Transverse colon (tissue), 4 donors: ENCODE data around the gene CAND1. TPM values are rescaled to one million over a fixed set of nuclear protein-coding genes. Genes with fewer than 3 reads are reported as not detected.

Experiments used
- DNase-seq: peaks from one replicate; pipeline ENCODE4 v3.0.0-alpha.2; 2019
- H3K27ac ChIP-seq, 4 donors: fragments of 200-600 bp; sonication (generic); 2 replicates each; pipeline ENCODE4 v1.5.1; 2016 to 2018; ENCODE audit warnings: inconsistent platforms in 4 of 4
- H3K27me3 ChIP-seq: fragments of 200-600 bp; sonication (generic); 2 replicates; pipeline ENCODE4 v1.5.1; 2017; ENCODE audit warnings: inconsistent platforms
- H3K36me3 ChIP-seq, 4 donors: fragments of 200-600 bp; sonication (generic); 2 replicates each; pipeline ENCODE4 v1.5.1; 2017 to 2019; ENCODE audit warnings: inconsistent platforms in 4 of 4
- H3K4me1 ChIP-seq, 4 donors: fragments of 200-600 bp; sonication (generic); 2 replicates each; pipeline ENCODE4 v1.5.1; 2017 to 2020; ENCODE audit warnings: inconsistent platforms in 4 of 4
- H3K4me3 ChIP-seq, 4 donors: fragments of 200-600 bp; sonication (generic); 1 replicate in 1 of 4; 2 replicates in 3 of 4; pipeline versions ENCODE4 v1.5.1 to v1.6.1; 2017 to 2019; ENCODE audit warnings: inconsistent platforms in 4 of 4
- H3K9me3 ChIP-seq, 2 donors: fragments of 200-600 bp; sonication (generic); 2 replicates each; pipeline ENCODE4 v1.5.1; 2017 to 2019; ENCODE audit warnings: inconsistent platforms in 2 of 2
- EP300 ChIP-seq: sonication (generic); formaldehyde crosslinking; IDR thresholded peaks from one replicate; pipeline ENCODE4 v1.6.1; 2017; ENCODE audit warnings: antibody characterized with exemption, low read depth
- POLR2A ChIP-seq: fragments of 450-650 bp; IDR thresholded peaks from one replicate; pipeline ENCODE4 v1.6.1; 2016; ENCODE audit warnings: antibody characterized with exemption, mild to moderate bottlenecking, moderate library complexity
- POLR2AphosphoS5 ChIP-seq, 3 donors: sonication (generic); formaldehyde crosslinking; IDR thresholded peaks; one replicate each; pipeline ENCODE4 v1.6.1; 2016; ENCODE audit warnings: antibody characterized with exemption in 3 of 3
- WGBS, 2 donors: methylation state at CpG; one replicate each; pipeline ENCODE4 v1.1.5; 2018; ENCODE audit warnings: low coverage in 1 of 2; 5-methylcytosine and 5-hydroxymethylcytosine counted together
- in situ Hi-C, 4 donors: fragments of 200-750 bp; cut with MboI; loops; one replicate each; pipeline versions ENCODE4 v1.15.0 to v1.15.1; 2017; ENCODE audit warnings: low sequenced_read_pairs in 3 of 4, low pct_ligation_motif_present in 1 of 4, low pct_unique_long_range_greater_than_20kb in 1 of 4
- intact Hi-C: fragments of 100-400 bp; cut with DNase I; formaldehyde crosslinking; loops from one replicate; pipeline ENCODE4 v1.15.1; 2023; ENCODE audit warnings: low total_unique reads
- total RNA-seq, 4 donors: library from RNA; depleted of rRNA; stranded (reverse); fragments of >200 nt; gene quantifications; one replicate each; pipeline ENCODE4 v1.1.0, GENCODE V29; 2016
- TF ChIP-seq, protein P1 (sequence below), 5 experiments: fragments of 200-600 bp in 3 of 5; fragments of 450-650 bp in 2 of 5; sonication (generic) in 3 of 5; IDR thresholded peaks; 1 replicate in 2 of 5; 2 replicates in 3 of 5; pipeline ENCODE4 v1.5.1; 2016 to 2017; ENCODE audit warnings: antibody characterized with exemption in 5 of 5, inconsistent platforms in 3 of 5, mild to moderate bottlenecking in 2 of 5, moderate library complexity in 1 of 5

Gene CAND1
- total RNA-seq, 4 donors from 2014 or later = 58.4 to 99.2 (median 83.0) TPM

DNA sequence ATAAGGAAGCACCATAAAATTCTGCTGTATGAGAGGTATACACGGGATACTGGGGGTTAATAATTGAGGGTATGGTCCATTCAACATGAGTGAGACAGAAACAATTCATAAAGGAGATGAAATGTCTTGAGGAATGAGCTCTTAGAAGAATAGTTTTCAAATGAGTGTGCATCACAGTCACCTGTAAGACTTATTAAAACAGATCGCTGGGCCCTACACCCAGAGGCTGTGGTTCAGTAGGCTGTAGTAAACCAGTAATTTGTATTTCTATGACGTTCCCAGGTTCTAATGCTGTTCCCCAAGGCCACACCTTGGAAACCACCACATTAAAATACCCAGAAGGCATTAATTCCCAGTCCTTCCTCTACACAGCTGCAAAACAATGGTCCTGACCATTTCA lies 49.6 kb downstream of the CAND1 start:
- in situ Hi-C loops = no loop called here
- intact Hi-C loops = loop anchor here (10.0 kb wide), 1 partner anchor 1336 kb away; no protein-coding TSS in a partner anchor

DNA sequence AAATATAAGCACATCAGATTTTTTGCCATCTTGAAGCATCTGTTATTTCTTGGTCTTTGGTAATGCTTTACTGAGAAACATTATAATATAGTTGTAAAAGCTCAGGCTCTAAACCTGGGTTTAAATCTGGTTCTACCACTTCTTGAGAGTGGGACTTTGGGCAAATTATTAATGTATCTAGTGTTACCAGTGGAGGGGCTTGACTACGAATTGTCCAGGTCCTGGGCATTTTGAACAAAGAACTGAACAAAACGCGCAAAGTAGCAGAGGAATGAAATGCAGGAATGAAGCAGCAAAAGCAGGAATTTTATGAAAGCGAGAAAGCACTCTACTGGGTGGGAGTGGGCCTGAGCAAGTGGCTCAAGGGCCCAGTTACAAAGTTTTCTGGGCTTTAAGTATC lies 50.8 kb downstream of the CAND1 start:
- H3K4me1 ChIP-seq = no peaks in the 10 kb centered on the region
- no peaks in the 10 kb centered on the region for H3K9me3 ChIP-seq
- TF ChIP-seq POLR2A (no peak), POLR2AphosphoS5 (IDR thresholded peaks at IDR 0.05) (no peak), EP300 (no peak)
- TF ChIP-seq, protein P1, sequence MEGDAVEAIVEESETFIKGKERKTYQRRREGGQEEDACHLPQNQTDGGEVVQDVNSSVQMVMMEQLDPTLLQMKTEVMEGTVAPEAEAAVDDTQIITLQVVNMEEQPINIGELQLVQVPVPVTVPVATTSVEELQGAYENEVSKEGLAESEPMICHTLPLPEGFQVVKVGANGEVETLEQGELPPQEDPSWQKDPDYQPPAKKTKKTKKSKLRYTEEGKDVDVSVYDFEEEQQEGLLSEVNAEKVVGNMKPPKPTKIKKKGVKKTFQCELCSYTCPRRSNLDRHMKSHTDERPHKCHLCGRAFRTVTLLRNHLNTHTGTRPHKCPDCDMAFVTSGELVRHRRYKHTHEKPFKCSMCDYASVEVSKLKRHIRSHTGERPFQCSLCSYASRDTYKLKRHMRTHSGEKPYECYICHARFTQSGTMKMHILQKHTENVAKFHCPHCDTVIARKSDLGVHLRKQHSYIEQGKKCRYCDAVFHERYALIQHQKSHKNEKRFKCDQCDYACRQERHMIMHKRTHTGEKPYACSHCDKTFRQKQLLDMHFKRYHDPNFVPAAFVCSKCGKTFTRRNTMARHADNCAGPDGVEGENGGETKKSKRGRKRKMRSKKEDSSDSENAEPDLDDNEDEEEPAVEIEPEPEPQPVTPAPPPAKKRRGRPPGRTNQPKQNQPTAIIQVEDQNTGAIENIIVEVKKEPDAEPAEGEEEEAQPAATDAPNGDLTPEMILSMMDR (IDR thresholded peaks at IDR 0.05) = no peak
- no peak overlapping the region for H3K4me3 ChIP-seq
- intact Hi-C loops (loop anchor here (10.0 kb wide), 1 partner anchor 1335 kb away; no protein-coding TSS in a partner anchor), in situ Hi-C loops (no loop called here)
- H3K36me3 ChIP-seq = no peaks in the 10 kb centered on the region
- no peak overlapping the region for H3K27ac ChIP-seq
- H3K27me3 ChIP-seq = no peaks in the 10 kb centered on the region
- no peak for DNase-seq
- 97 to 100% methylated on average over 4 of the region's 4 CpGs for WGBS, 2 donors

More for the DNA sequence above, 49.6 kb downstream of the CAND1 start:
- peaks cover 0 to 4% (median under 1%) of the 10 kb centered on the region in 4 donors for H3K36me3 ChIP-seq
- WGBS, 2 donors = 77 to 84% methylated on average over 3 of the region's 3 CpGs
- no peak for DNase-seq
- no peaks in the 10 kb centered on the region for H3K9me3 ChIP-seq
- H3K27ac ChIP-seq = no peak overlapping the region
- no peak overlapping the region for H3K4me3 ChIP-seq
- TF ChIP-seq, protein P1 (IDR thresholded peaks at IDR 0.05) = no peak
- TF ChIP-seq POLR2A (no peak), POLR2AphosphoS5 (IDR thresholded peaks at IDR 0.05) (no peak), EP300 (no peak)
- no peaks in the 10 kb centered on the region for H3K4me1 ChIP-seq
- no peaks in the 10 kb centered on the region for H3K27me3 ChIP-seq

DNA sequence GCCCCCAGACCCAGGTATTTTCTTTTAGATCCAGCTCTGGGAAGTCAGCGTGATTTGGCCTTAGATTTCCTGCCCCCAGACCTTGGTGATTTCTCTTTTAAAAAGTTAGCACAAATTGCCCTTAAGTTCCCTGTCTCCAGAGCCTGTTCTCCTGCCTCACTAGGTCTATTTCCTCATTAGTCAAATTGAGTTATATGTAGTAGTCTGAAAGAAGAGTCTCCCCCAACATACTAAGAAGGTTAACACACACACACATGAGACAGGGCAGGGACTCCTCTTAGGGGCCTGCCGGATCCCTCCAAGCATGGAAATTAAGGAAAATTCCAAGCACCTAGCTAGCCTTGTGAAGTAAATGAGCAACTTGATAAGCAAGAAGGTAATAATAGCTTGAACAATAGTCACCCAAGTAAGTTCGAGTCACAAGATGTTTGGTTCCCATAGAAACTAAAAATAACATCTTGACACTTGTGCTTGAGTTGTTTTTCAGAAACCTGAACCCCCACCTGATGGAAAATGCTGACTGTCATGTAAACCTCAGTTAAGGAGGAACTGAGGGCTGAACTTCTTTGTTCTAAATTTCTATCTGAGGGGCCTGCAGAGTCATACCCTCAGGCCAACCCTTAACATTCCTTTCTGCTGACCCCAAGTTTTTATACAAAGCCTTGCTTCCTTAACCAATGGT lies 51.6 kb downstream of the CAND1 start:
- in situ Hi-C loops = no loop called here
- no peaks in the 10 kb centered on the region for H3K9me3 ChIP-seq

DNA sequence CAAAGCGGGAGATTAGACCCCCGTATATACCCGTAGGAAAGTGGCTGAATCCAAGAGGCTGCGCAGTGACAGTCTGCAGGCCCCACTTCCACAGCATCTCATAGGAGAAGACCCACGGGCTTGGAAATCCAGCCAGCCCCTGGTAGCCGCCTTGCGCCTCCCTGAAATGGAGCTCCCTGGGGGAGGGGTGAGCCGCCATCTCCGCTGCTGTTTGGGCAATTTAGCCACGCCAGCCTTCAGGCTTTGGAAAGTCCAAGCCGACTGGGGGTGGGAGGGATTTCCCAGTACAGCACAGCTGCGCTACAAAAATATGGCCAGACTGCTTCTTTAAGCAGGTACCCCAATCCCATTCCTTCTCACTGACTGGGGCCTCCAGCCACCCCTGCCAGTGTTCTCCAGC lies 53.4 kb downstream of the CAND1 start:
- in situ Hi-C loops = no loop called here
- 94% methylated on average over 12 of the region's 12 CpGs; no CpG with 5 or more reads in 1 of the 2 donors for WGBS, 2 donors
- Histone ChIP-seq H3K4me3 (no peak overlapping the region), H3K9me3 (no peaks in the 10 kb centered on the region), H3K36me3 (no peaks in the 10 kb centered on the region), H3K27me3 (no peaks in the 10 kb centered on the region), H3K27ac (no peak overlapping the region), H3K4me1 (no peaks in the 10 kb centered on the region)
- TF ChIP-seq POLR2AphosphoS5 (IDR thresholded peaks at IDR 0.05) (no peak), POLR2A (no peak), EP300 (no peak)
- TF ChIP-seq, protein P1 (IDR thresholded peaks at IDR 0.05) = no peak
- DNase-seq = no peak
- intact Hi-C loops = no loop called here

More for the DNA sequence above, 51.6 kb downstream of the CAND1 start:
- no peaks in the 10 kb centered on the region for H3K4me1 ChIP-seq
- 69 to 80% methylated on average over 2 to 3 of the region's 3 CpGs for WGBS, 2 donors
- TF ChIP-seq POLR2A (no peak), EP300 (no peak), POLR2AphosphoS5 (IDR thresholded peaks at IDR 0.05) (no peak)
- TF ChIP-seq, protein P1 (IDR thresholded peaks at IDR 0.05) = no peak
- no peak overlapping the region for H3K27ac ChIP-seq
- no peaks in the 10 kb centered on the region for H3K36me3 ChIP-seq
- DNase-seq = no peak
- H3K27me3 ChIP-seq = no peaks in the 10 kb centered on the region
- intact Hi-C loops = no loop called here
- H3K4me3 ChIP-seq = no peak overlapping the region
